Stimulated activated CD4-positive, alpha-beta T cell treated with anti-CD3 and anti-CD28 coated beads, Interleukin-2, amount 100 ng/mL, for 24 hours (primary cell): ENCODE results near the gene WDR20.

Source experiments
- DNase-seq, 2 donors: peaks; one replicate each; pipeline ENCODE4 v3.0.0-alpha.2; 2020

WDR20 gene

GRCh38 chr14:102201353-102201738 is 61.6 kb downstream of the WDR20 start:
- DNase-seq: peak; percentile 22 to 35

- DNase-seq: no peak
These were observed 62.1 kb downstream of the WDR20 start for GRCh38 chr14:102201776-102202175.

- DNase-seq: no peak
These were observed 63.2 kb downstream of the WDR20 start for GRCh38 chr14:102202944-102203343.

DNA sequence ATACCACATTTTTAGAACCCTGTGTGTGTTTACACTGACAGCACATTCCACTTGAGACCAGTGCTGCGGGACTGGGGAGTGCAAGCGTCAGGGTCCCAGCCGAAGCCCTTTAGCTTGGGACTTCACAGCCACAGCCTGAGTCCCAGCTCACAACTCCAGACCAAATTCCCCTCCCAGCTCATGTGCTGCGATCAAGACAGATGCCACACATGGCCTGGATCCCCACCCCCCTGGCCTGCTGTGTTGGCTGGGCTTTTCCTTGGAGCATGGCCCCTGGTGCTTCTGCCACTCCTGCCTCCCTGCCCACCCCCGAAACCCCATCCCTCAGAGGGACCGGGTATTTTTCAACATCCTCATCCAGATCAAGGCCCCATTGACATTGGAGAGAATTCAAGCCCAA is 63.7 kb downstream of the WDR20 start:
- DNase-seq: no peak

DNA sequence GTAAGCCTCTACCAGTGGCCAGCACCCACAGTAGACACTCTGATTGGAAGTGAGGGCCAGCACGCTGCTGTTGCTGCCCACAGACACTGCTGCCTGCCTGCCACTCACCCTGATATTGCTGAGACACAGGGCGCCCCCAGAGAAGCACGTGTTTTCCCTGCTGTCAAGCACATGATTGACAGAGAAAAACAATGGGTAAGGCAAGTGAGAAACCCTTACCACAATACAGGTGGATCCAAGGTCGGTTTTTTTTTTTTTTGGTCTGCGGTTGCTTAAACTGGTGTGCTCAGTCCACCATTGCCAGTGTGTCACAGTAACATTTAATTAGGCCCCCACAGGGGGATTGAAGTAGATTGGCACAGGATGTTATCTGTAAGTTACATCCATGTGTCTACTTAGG is 65.9 kb downstream of the WDR20 start:
- no peak for DNase-seq

DNA sequence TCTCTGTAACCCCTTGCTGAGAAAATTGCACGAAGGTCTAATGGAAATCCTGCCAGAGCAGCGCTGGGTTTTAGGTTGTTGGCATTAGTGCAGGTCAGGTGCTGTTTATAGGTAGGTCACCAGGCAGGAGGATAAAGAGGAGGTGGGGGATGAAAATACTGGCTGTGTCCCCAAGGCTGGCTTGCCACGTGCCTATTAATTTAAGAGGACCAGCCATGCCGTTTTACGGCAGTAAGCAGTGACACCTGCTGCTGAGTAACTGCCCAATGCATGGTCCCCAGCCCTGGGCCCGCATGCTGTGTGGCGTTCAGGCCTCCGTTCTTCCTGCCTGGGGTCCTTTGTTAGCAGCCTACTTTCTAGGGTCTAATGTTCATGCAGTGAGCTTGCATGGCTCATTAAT is 67.2 kb downstream of the WDR20 start:
- no peak for DNase-seq

DNA sequence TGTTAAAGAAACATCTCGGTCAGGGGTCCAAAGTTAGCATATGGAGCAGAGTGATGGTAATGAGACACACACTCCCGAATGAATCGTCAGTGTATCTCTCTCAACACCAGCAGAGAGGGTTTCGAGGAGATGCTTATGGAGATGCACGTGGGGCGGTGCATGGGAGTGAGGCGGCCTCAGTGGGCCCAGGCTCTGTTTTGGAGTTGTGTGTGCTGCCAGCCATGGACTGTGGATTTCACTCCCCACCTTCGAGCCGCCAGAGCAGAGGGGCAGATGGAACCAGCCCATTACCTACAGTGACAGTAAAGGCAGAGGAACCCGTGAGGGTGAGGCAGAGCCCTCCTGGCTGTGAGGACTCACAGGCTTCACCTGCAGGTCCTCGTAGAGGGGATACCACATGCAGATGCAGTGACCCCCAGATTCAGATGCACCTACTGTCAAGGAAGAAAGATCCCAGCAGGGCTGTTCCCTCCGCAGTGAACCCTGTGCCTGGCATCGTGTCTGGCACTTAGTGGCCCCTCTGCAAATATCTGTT is 68.2 kb downstream of the WDR20 start:
- no peak for DNase-seq

GRCh38 chr14:102208741-102209140 is 69.0 kb downstream of the WDR20 start:
- no peak for DNase-seq

DNA sequence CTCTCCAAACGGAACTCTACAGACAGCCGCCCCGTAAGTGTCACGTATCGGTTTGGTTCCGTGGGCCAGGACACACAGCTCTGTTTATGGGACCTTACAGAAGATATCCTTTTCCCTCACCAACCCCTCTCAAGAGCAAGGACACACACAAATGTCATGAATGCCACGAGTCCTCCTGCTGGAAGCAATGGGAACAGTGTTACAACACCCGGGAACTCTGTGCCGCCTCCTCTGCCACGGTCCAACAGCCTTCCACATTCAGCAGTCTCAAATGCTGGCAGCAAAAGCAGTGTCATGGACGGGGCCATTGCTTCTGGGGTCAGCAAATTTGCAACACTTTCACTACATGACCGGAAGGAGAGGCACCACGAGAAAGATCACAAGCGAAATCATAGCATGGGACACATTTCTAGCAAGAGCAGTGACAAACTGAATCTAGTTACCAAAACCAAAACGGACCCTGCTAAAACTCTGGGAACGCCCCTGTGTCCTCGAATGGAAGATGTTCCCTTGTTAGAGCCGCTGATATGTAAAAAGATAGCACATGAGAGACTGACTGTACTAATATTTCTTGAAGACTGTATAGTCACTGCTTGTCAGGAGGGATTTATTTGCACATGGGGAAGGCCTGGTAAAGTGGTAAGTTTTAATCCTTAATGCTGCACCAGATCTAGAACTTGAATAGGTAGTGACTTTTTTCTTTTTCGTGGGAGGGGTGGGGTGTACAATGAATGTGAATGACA is 69.7 kb downstream of the WDR20 start:
- no peak for DNase-seq

- DNase-seq: no peak
These were observed 70.8 kb downstream of the WDR20 start for GRCh38 chr14:102210421-102211042.

DNA sequence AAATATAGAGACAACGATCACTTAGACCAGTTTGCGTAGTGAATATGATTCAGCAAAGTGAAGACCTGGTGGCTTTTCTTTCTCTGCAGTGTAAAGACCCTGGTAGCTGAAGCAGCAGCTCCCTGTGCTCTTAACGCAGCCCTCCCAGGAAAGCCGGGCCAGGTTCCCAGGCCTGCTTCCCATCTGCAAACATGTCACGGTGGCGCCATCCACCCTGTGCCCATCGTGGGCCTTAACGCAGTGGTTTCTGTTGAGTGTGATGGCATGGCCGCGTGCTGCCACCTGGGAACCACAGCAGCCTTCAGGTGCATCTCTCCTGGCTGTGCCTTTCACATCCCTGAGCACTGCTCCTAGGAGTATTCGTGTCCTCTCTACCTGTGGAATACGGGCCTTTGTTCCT is 71.5 kb downstream of the WDR20 start:
- no peak for DNase-seq

DNA sequence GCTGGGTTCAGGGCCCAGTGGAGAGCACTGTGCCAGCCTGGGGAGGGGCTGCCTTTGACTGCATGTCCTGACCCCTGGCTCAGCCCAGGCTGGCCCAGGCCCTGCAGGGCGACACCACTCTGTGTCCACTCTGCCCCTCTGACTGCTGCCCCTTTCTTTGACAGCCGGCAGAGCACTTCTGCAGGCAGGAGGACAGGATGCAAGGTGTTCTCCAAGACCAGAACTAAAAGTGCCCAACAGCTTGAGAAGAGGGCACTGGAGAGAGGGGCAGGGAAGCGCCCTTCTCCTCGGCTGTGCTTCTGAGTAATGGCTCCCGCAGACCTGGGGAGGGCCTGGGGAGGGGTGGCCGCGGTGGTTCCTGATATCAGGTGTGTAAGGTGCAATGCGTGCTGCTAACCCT is 72.7 kb downstream of the WDR20 start:
- no peak for DNase-seq

GRCh38 chr14:102212845-102213244 is 73.1 kb downstream of the WDR20 start:
- no peak for DNase-seq

DNA sequence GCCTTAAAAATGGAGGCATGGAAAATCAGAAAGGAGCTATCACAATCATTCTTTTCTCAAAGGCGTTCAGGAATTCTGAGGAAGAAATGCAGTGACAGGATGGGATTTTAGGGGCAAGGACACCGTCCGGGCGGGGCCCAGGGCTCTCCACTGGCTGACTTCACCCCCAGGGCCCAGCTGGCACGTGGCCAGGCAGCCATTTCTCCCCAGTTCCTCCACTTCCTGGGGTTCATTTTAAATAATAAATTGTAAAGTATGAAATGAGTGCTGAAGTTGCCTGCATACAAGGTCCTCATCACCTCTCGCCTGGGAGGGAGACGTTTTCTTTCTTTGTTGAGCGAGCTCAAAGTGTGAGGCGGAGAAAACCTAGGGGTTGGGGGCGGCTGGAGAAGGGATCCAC is 73.8 kb downstream of the WDR20 start:
- DNase-seq: no peak

DNA sequence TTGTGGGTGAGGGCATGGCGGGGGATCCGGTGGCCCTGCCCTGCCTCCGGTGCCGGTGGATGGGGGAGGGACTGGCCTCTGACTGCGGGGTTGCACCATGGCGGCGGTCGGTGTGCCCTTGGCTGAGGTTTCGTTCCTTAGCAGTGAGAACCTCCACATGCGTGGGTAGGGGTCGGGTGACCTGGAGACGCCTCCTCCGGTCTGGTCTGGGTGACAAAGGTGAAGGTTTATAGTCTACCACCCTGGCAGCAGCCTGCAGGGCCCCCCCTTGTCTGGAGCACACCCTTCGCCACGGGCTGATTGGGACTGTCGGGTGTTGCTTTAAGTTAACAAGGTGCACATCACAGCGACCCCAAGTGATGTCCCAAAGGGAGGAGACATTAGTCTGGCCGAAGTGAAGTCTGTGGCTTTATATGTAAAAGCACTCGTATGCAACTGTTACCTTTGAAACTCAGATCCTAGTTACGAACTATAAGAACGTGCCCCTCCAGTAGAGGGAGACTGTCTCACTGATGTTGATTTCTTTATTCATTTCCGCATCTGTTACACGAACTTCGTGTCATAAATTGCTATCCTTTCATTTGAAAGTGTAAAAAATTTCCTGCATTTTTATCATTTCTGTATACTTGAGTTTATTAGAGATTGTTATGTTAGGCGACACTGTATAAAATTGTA is 74.4 kb downstream of the WDR20 start:
- no peak for DNase-seq

DNA sequence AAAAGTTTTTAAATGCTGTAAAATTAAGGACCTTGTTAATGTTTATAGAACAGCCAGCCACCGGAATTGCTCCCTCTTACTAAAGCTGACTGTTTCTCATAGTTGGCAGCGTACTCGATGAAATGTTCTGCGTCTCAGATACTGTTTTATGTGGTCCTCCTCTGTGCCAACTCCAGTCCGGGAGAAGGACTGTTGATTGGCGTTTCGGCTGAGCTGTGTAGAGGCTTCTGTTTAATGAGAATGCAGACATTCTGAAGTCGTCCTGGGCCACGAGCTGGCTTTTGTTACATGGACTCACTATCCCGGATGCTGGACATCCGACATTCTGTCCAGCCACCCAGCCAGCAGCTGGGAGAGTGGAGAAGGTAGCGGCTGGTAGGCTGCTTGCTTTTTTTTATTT is 75.4 kb downstream of the WDR20 start:
- no peak for DNase-seq

DNA sequence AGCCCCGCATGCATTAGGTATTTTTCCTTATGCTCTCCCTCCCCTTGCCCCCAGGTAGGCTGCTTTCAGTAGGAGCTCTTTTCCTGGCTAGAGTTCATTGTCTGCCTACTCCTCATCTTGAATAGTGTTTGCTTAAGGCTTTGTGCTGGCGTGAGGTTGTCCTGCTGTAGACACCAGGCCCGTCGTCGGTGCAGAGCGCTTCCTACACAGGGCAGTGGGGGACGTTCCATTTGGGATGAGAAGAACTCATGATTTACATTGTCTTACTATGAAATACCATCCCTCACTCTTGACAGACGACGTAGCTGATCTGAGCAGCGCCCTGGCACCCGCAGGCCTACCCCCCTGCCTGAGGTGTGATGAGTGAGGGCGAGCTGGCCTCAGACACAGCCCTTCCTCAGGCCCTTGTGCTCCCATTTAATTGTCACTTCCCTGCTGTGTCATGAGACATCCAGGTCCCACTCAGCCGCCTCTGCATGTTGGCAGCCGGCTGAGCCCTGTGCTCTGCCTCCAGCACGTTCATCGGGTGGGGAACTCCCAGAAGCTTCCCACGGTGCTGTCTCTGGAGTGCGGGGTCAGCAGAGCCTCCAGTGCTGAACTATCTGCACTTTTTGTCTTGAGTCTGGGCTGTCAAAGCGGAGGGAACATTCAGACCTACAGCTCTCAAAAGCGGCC is 76.0 kb downstream of the WDR20 start:
- no peak for DNase-seq

DNA sequence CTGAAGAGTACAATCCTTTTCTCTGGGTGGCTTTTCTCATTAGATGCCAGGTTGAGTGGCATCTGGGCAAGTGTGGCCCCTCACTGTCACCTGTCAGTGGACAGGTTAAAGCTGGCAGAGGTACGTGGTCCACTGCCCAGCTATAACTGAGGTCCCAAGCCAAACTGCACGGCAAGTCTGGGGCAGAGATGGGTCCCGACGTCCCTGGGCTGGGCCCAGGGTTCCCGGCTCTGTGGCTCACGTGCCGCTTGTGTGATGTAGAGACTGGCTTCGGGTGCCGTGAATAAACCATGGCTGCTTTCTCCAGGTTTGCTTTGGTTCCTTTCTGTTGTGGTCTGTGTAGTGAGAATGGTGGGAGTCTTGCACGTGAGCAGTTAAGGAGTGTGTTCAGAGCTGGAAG is 77.7 kb downstream of the WDR20 start:
- no peak for DNase-seq

DNA sequence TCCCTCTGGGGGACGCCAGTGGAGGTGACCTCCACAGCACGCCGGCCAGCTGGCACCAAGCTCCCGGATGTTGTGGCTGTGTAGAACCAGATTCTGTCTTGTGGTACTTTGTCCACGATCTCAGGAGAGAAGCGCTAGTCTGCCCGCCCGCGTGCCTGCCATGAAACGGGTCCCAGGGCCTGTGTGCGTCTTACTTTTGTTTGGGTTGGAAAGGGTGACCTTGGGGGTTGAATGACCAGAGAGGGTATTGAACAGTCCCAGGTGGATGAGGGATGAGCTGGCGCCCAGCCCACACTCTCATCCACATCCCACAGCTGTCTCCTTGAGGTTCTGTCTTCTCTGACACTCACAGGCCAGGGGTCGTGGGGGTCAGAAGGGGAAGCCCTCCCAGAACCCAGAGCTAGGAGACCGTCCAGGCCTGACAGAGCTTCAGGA is 78.3 kb downstream of the WDR20 start:
- DNase-seq: no peak

DNA sequence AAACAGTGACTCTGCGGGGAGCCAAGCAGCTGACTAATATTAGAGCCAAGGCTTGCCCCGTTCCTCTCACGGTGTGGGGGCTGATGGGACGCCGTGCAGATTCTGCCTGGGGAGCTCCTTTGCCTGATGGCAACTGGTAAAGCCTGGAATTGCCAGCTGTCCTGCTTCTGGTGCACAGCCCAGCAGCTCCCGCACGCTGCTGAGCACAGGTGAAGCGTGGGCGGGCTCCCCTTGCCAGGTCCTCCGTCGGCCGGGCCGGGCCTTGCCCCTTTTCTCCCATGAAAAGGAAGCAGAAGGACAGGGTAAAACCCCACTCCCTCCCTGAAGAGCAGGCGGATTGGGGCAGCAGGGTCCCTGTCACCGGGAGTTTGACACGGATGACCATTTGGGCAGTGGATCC is 79.0 kb downstream of the WDR20 start:
- no peak for DNase-seq

GRCh38 chr14:102219316-102219715 is 79.6 kb downstream of the WDR20 start:
- DNase-seq: no peak

DNA sequence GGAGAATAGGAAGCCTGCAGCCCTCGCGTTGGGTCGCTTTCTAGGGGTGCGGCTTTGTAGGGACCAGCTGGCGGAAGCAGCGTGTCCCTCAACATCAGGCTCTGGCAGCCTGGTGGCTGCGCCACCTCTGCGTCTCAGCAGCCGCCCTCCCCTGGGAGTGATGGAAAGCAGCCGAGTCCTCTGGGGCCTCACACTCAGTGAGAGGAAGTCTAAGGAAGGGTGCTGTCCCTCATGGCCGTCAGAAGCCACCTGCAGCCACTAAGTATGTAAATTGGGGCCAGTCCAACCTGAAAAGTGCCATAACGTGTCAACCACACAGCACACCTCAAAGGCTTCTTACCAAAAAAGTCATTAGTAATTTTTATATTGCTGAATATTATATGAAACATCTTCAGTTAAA is 80.3 kb downstream of the WDR20 start:
- DNase-seq: peak in 1 of 2 donors; percentile 8

- no peak for DNase-seq
These were observed 81.3 kb downstream of the WDR20 start for GRCh38 chr14:102221026-102221425.
